Measurements from ENCODE around the gene TBXAS1.
"Not testable (repeated sequence)": the region's sequence is repeated elsewhere in the genome, so short reads cannot be mapped to it uniquely, and the experiment has no call there.

TBXAS1 gene

GRCh38 chr7:139915864-139916716 is 87.0 kb downstream of the TBXAS1 start:
- peak; percentile 99 for DNase-seq

DNA sequence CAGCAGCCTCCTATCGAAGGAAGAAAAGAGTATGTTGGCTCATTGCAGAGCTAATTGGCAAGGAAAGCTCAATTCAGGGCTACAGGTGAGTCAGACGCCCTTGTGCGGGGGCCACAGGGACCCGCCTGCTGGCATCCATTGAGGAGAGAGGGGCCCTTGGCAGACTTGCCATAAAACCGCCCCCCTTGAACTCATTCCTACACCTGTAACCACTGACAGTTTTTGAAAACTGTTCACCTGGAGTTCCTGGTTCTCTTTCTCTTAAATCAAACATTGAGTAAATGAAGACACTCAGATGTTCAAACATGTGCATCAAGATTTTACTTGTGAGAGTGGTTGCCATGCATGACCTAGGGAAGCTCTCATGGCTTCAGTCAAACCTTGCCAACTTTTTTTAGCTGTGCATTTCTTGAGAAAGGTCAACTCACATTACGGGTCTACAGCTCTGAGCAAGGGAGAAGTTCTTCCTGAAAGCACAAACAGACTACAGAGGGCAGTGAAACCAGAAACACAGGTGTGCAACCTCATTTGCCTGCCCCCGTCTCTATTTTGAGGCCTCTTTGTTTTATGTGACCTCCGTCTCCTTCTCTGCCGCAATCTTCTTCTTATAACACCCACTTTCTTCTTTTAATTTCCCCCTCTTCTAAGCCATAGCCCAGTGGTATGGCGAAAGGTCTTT is 87.8 kb downstream of the TBXAS1 start:
- no peak for DNase-seq

DNA sequence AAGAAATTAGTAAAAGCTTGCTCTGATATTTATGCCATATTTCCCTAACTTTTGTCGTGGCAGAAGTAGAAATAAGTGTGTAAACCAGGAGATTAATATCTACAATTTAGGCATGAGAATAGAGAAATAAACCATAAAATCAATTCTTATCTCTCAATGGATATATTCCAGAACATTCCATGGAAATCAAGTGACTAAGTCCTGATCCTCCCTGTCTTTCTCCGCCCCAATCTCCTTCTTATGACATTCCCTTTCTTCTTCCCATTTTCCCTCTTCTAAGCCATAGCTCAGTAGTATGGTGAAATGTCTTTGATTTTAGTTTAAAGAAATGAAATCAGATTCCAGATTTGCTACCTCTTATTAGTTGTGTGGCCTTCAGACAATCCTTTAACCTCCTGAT is 88.8 kb downstream of the TBXAS1 start:
- DNase-seq = no peak

GRCh38 chr7:139918480-139918879 is 89.4 kb downstream of the TBXAS1 start:
- no peak for DNase-seq

- no peak for DNase-seq
Observed at GRCh38 chr7:139923090-139923489, 94.0 kb downstream of the TBXAS1 start.

DNA sequence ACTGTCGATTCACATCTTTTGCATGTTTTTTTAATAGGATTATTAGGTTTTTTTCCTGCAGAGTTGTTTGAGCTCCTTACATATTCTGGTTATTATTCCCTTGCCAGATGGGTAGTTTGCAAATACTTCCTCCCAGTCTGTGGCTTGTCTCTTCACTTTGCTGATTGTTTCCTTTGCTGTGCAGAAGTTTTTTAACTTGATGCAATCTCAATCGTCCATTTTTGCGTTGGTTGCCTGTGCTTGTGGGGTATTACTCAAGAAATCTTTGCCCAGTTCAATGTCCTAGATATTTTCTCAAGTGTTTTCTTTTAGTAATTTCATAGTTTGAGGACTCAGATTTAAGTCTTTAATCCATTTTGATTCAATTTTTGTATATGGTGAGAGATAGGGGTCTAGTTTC is 95.4 kb downstream of the TBXAS1 start:
- no peak for DNase-seq

DNA sequence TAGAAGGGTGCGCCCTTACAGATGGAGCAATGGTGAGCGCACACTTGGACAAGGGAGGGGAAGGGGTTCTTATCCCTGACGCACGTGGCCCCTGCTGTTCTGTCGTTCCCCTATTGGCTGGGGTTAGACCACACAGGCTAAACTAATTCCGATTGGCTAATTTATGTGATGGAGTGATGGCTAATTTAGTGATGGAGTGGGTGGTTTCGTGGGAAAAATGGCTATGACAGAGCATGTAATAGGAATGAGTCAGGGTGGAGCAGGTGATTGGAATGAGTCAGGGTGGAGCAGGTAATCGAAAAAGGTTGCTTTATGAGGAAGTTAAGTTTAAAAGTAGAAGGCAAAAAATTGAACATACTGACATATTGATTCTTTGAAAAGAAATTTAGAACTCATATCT is 100.2 kb downstream of the TBXAS1 start:
- not testable (repeated sequence) for DNase-seq

DNA sequence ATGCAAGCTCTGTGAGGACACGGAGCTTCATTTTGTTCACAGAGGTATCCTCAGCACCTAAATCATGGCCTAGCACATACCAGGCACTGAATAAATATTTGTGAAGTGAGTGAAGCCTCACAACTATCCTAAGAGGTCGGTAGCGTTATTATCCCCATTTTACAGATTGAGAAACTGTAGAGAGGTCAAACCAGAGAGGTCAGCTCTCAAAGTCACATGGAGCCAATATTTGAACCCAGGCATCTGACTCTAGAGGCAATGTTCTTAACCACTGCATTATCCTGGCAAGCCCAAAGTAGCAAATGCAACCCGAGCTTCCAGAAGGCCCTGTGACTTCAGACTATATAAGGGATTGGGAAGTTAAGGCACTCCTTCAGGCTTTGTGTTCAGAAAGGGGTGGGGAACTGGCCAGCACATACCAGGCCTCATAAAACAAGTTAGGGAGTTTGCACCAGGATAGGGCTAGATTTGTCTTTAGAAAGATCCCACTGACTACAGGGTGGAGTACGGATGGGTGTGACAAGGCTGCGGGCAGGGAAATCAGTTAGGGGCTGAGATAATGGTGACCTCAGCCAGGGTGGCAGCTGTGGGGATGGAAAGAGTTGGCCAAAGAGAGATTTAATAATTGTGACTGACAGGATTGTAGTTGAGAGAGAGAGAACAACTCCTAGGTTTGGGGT is 101.4 kb downstream of the TBXAS1 start:
- DNase-seq = no peak

DNA sequence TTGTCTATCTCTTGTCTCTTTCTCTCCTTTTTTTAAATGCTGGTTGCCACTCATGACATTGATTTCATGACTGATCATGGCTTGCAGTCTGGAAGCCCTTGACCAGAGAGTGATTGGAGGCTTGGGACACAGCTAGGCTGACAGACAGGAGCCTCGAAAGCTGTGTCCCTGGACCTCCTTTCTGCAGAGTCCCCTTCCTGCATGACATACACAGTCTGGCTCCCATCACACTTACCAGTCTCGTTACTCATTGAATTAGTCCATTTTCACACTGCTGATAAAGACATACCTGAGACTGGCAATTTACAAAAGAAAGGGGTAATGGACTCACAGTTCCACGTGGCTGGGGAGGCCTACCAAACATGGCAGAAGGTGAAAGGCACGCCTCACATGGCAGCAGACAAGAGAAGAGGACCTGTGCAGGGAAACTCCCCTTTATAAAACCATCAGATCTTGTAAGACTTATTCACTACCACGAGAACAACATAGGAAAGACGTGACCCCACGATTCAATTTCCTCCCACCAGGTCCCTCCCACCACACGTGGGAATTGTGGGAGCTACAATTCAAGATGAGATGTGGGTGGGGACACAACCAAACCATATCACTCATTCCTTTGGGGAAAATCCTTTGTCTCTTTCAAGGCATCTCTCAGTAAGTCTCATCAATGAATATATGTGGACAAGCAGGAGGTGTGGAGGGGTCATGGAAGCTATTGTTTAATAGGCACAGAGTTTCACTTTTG is 102.3 kb downstream of the TBXAS1 start:
- no peak for DNase-seq

DNA sequence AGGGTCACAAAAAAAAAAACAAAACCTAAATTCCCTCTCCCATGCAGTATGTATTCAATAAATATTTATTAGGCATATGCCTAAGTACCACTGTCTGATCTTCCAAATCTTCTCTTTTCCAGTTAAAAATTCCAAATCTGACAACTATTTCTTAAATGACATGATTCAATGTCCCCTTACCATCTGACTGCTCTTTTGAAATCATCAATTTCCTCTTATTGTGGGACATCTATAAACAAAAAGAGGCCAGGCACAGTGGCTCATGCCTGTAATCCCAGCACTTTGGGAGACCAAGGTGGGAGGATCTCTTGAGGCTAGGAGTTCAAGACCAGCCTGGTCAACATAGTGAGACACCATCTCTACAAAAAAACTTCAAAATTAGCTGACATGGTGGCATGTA is 103.5 kb downstream of the TBXAS1 start:
- no peak for DNase-seq

GRCh38 chr7:139936760-139937310 is 107.8 kb downstream of the TBXAS1 start:
- DNase-seq = peak; percentile 85

DNA sequence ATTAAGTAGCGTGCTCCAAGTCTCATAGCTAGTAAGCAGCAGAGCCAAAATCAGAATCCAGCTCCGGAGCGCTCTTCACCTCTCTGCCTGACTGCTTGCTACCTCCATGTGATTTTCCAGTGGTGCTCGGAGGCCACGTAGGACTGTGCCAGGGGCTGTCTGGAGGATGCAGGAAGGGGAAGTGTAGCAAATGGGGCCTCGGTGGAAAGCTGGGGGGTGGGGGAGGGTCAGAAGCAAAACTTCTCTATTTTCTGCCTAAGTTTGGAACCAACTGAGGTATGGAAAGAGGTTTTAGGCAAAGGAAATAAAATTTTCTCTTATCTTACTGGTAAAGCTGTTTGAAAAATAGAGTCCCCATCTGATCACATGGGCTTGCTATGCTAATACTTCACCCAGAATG is 108.7 kb downstream of the TBXAS1 start:
- no peak for DNase-seq

GRCh38 chr7:139940866-139941265 is 111.8 kb downstream of the TBXAS1 start:
- no peak for DNase-seq

GRCh38 chr7:139941421-139941820 is 112.4 kb downstream of the TBXAS1 start:
- no peak for DNase-seq

DNA sequence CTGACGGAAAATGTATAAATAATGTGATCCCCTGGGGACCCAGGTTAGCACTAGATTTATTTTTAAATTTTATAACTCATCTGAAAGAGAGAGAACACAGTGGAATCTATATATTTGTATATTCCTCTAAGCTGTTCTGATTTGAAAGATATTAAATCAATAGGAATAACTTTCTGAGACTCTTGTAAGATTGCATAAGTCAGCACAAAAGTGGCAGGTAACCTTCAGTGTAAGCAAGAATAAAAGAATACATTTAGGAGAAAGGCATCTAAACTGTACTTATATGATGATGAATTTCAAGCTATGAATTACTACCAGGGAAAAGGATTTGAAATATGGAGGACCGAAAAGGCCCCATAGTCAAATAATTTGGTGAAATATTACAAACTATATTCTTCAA is 112.8 kb downstream of the TBXAS1 start:
- DNase-seq = no peak

DNA sequence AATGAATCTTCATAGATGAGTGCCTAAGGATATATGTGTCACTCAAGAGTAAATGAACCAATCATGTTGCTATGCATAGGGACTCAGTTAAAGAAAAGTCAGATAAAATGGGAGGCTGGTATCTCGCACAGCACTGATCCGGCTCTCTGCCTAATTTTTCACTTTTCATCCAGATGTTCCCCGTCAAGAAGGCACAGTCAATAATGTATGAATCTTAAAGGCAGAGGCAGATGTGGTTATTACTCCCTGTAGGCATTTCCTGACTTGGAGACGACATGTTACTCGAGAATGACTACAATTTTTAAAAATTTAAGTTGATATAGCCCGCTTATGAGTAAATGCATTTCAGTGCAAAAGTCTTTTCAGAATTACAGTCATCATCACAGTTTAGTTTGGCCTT is 113.6 kb downstream of the TBXAS1 start:
- peak; percentile 37 for DNase-seq

GRCh38 chr7:139943401-139943800 is 114.3 kb downstream of the TBXAS1 start:
- DNase-seq = no peak

DNA sequence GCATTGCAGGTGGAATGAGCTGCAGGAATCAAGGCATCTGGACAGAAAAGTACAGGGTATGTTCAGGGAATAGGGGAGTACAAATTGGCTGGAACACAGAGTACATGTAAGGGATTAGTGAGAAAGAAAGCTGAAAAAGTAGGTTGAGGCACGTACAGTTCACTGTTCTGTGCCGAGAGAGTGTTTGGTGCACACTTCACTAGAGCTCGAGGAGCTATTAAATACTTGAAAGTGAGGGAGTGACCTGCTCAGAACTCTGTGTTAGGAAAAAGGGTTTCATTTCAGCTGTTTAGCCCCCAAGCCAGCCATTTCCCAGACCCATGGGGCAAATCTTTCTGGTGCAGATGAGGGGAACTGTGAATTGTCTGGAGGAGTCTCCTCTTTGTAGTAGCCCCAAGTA is 115.2 kb downstream of the TBXAS1 start:
- no peak for DNase-seq

DNA sequence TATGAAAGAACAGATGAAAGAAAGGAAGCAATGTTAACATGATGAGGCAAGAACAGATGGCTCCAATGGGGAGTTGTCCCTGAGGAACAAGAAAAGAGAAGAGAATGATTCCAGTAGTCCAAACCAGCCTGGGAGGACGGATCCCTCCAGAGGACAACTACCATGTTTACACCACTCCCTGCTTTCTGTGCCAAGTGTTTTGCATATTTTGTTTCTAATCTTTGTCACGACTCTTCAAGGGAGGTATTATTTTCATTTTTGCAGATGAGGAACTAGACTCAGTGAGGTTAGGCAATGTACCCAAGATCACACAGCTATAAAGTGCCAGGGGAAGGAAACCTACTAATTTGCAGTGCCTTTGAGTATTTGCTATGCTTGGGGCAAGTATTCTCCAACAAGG is 117.5 kb downstream of the TBXAS1 start:
- no peak for DNase-seq

- no peak for DNase-seq
Observed at GRCh38 chr7:139947021-139947420, 118.0 kb downstream of the TBXAS1 start.

GRCh38 chr7:139948167-139948566 is 119.1 kb downstream of the TBXAS1 start:
- no peak for DNase-seq

- no peak for DNase-seq
Observed at GRCh38 chr7:139948587-139949335, 119.7 kb downstream of the TBXAS1 start.

Measured in HCEC 1CT (cell line).